ENCODE measurements around the gene GMCL1.

The GMCL1 gene

GRCh38 chr2:69829256-69830044 lies at the start of gene GMCL1:
GMCL1 (plus strand) TSS chr2:69829660; CDS start chr2:69829893, 233 bp downstream.
- Histone ChIP-seq H2AFZ (ENCODE audit: low read length, unreplicated experiment) (peak within 1 kb of the TSS; percentile 85), H3K27ac (ENCODE audit: low read depth, low read length) (peak within 1 kb of the TSS; percentile 65), H3K27me3 (ENCODE audit: insufficient read depth, low read length) (no peaks in the 10 kb centered on the region), H3K36me3 (ENCODE audit: insufficient read depth, low read length) (no peaks in the 10 kb centered on the region), H3K4me3 (ENCODE audit: low read depth, low read length) (peak within 1 kb of the TSS; percentile 93), H3K4me1 (ENCODE audit: control insufficient read depth, insufficient read depth, low read length, unreplicated experiment) (peaks cover 19% of the 10 kb centered on the region), H3K79me2 (ENCODE audit: control insufficient read depth, insufficient read depth, low read length, unreplicated experiment) (peaks cover 39% of the 10 kb centered on the region)

- H3K27ac ChIP-seq (ENCODE audit: low read depth, low read length): no peak overlapping the region
- H3K36me3 ChIP-seq (ENCODE audit: insufficient read depth, low read length): no peaks in the 10 kb centered on the region
- no peak overlapping the region for H3K4me3 ChIP-seq (ENCODE audit: low read depth, low read length)
- H3K27me3 ChIP-seq (ENCODE audit: insufficient read depth, low read length): no peaks in the 10 kb centered on the region
- no peak overlapping the region for H2AFZ ChIP-seq (ENCODE audit: low read length, unreplicated experiment)
- H3K4me1 ChIP-seq (ENCODE audit: control insufficient read depth, insufficient read depth, low read length, unreplicated experiment): peaks cover 15% of the 10 kb centered on the region
- H3K79me2 ChIP-seq (ENCODE audit: control insufficient read depth, insufficient read depth, low read length, unreplicated experiment): no peaks in the 10 kb centered on the region
Measured at GRCh38 chr2:69780921-69781320, 48.5 kb upstream of the GMCL1 start.

- Histone ChIP-seq H3K79me2 (ENCODE audit: control insufficient read depth, insufficient read depth, low read length, unreplicated experiment) (no peaks in the 10 kb centered on the region), H3K27me3 (ENCODE audit: insufficient read depth, low read length) (no peaks in the 10 kb centered on the region), H3K36me3 (ENCODE audit: insufficient read depth, low read length) (no peaks in the 10 kb centered on the region), H3K4me3 (ENCODE audit: low read depth, low read length) (no peak overlapping the region), H3K27ac (ENCODE audit: low read depth, low read length) (no peak overlapping the region), H3K4me1 (ENCODE audit: control insufficient read depth, insufficient read depth, low read length, unreplicated experiment) (peaks cover 15% of the 10 kb centered on the region), H2AFZ (ENCODE audit: low read length, unreplicated experiment) (no peak overlapping the region)
Measured at GRCh38 chr2:69781321-69782248, 47.9 kb upstream of the GMCL1 start.

- no peak overlapping the region for H2AFZ ChIP-seq (ENCODE audit: low read length, unreplicated experiment)
- peaks cover 15% of the 10 kb centered on the region for H3K4me1 ChIP-seq (ENCODE audit: control insufficient read depth, insufficient read depth, low read length, unreplicated experiment)
- H3K79me2 ChIP-seq (ENCODE audit: control insufficient read depth, insufficient read depth, low read length, unreplicated experiment): no peaks in the 10 kb centered on the region
- H3K27ac ChIP-seq (ENCODE audit: low read depth, low read length): no peak overlapping the region
- no peaks in the 10 kb centered on the region for H3K27me3 ChIP-seq (ENCODE audit: insufficient read depth, low read length)
- H3K4me3 ChIP-seq (ENCODE audit: low read depth, low read length): no peak overlapping the region
- no peaks in the 10 kb centered on the region; the same call in 1 of the 2 replicates for H3K36me3 ChIP-seq (ENCODE audit: insufficient read depth, low read length)
Measured at GRCh38 chr2:69784228-69784627, 45.2 kb upstream of the GMCL1 start.

GRCh38 chr2:69785358-69785757 lies 44.1 kb upstream of the GMCL1 start:
- no peaks in the 10 kb centered on the region; the same call in 1 of the 2 replicates for H3K36me3 ChIP-seq (ENCODE audit: insufficient read depth, low read length)
- peaks cover 19% of the 10 kb centered on the region for H3K4me1 ChIP-seq (ENCODE audit: control insufficient read depth, insufficient read depth, low read length, unreplicated experiment)
- no peak overlapping the region for H2AFZ ChIP-seq (ENCODE audit: low read length, unreplicated experiment)
- H3K79me2 ChIP-seq (ENCODE audit: control insufficient read depth, insufficient read depth, low read length, unreplicated experiment): no peaks in the 10 kb centered on the region
- H3K27ac ChIP-seq (ENCODE audit: low read depth, low read length): no peak overlapping the region
- H3K27me3 ChIP-seq (ENCODE audit: insufficient read depth, low read length): no peaks in the 10 kb centered on the region
- H3K4me3 ChIP-seq (ENCODE audit: low read depth, low read length): no peak overlapping the region

GRCh38 chr2:69786052-69786560 lies 43.4 kb upstream of the GMCL1 start:
- Histone ChIP-seq H3K4me1 (ENCODE audit: control insufficient read depth, insufficient read depth, low read length, unreplicated experiment) (peaks cover 27% of the 10 kb centered on the region), H3K79me2 (ENCODE audit: control insufficient read depth, insufficient read depth, low read length, unreplicated experiment) (no peaks in the 10 kb centered on the region), H2AFZ (ENCODE audit: low read length, unreplicated experiment) (no peak overlapping the region), H3K4me3 (ENCODE audit: low read depth, low read length) (no peak overlapping the region), H3K27ac (ENCODE audit: low read depth, low read length) (no peak overlapping the region), H3K36me3 (ENCODE audit: insufficient read depth, low read length) (no peaks in the 10 kb centered on the region; the same call in 1 of the 2 replicates), H3K27me3 (ENCODE audit: insufficient read depth, low read length) (no peaks in the 10 kb centered on the region)

GRCh38 chr2:69789175-69789721 lies 40.2 kb upstream of the GMCL1 start:
- no peaks in the 10 kb centered on the region for H3K27me3 ChIP-seq (ENCODE audit: insufficient read depth, low read length)
- H3K4me1 ChIP-seq (ENCODE audit: control insufficient read depth, insufficient read depth, low read length, unreplicated experiment): peaks cover 31% of the 10 kb centered on the region
- no peaks in the 10 kb centered on the region for H3K79me2 ChIP-seq (ENCODE audit: control insufficient read depth, insufficient read depth, low read length, unreplicated experiment)
- H3K4me3 ChIP-seq (ENCODE audit: low read depth, low read length): no peak overlapping the region; the same call in 1 of the 2 replicates
- no peak overlapping the region for H2AFZ ChIP-seq (ENCODE audit: low read length, unreplicated experiment)
- H3K36me3 ChIP-seq (ENCODE audit: insufficient read depth, low read length): no peaks in the 10 kb centered on the region; the same call in 1 of the 2 replicates
- H3K27ac ChIP-seq (ENCODE audit: low read depth, low read length): peak overlapping the region; percentile 62

GRCh38 chr2:69789772-69790600 lies 39.5 kb upstream of the GMCL1 start:
- Histone ChIP-seq H3K27ac (ENCODE audit: low read depth, low read length) (peak overlapping the region; percentile 62), H3K4me3 (ENCODE audit: low read depth, low read length) (peak overlapping the region; percentile 64), H3K36me3 (ENCODE audit: insufficient read depth, low read length) (no peaks in the 10 kb centered on the region; the same call in 1 of the 2 replicates), H3K4me1 (ENCODE audit: control insufficient read depth, insufficient read depth, low read length, unreplicated experiment) (peaks cover 31% of the 10 kb centered on the region), H3K27me3 (ENCODE audit: insufficient read depth, low read length) (no peaks in the 10 kb centered on the region), H3K79me2 (ENCODE audit: control insufficient read depth, insufficient read depth, low read length, unreplicated experiment) (no peaks in the 10 kb centered on the region), H2AFZ (ENCODE audit: low read length, unreplicated experiment) (peak overlapping the region; percentile 33)

- H3K4me1 ChIP-seq (ENCODE audit: control insufficient read depth, insufficient read depth, low read length, unreplicated experiment): peaks cover 31% of the 10 kb centered on the region
- peak overlapping the region; percentile 33 for H2AFZ ChIP-seq (ENCODE audit: low read length, unreplicated experiment)
- H3K4me3 ChIP-seq (ENCODE audit: low read depth, low read length): peak overlapping the region; percentile 64
- peak overlapping the region; percentile 62 for H3K27ac ChIP-seq (ENCODE audit: low read depth, low read length)
- H3K79me2 ChIP-seq (ENCODE audit: control insufficient read depth, insufficient read depth, low read length, unreplicated experiment): no peaks in the 10 kb centered on the region
- H3K27me3 ChIP-seq (ENCODE audit: insufficient read depth, low read length): no peaks in the 10 kb centered on the region
- H3K36me3 ChIP-seq (ENCODE audit: insufficient read depth, low read length): no peaks in the 10 kb centered on the region; the same call in 1 of the 2 replicates
Measured at GRCh38 chr2:69790601-69790959, 38.9 kb upstream of the GMCL1 start.
